Right ventricle myocardium superior (tissue), 1 donor: ENCODE data around the gene HAND1. TPM values are rescaled to one million over a fixed set of nuclear protein-coding genes. Genes with fewer than 3 reads are reported as not detected.

Experiments used
- ATAC-seq: fragments of 200-7000 bp; cut with Tn5 transposase; one replicate; pipeline ENCODE4 v1.9.1; 2020; ENCODE audit warnings: mild to moderate bottlenecking; ENCODE audit not compliant: poor library complexity
- DNase-seq: peaks from one replicate; pipeline ENCODE4 v3.0.0-alpha.2; 2020
- intact Hi-C: fragments of 100-400 bp; cut with DNase I; formaldehyde crosslinking; loops from one replicate; pipeline ENCODE4 v1.11.2; 2022
- total RNA-seq: library from RNA; stranded (reverse); fragmentation: NEBNext Ultra II Directional; extraction: Animal tissue kit (Norgen Biotek cat#: 25700); gene quantifications from one replicate; pipeline ENCODE4 v1.2.1, GENCODE V29; 2021
- donor health status: DM: no; HTN: yes; CAD: no; lungs with severe emphysema.

The HAND1 gene
- total RNA-seq, 1 donor from 2014 or later: 23.4 TPM

- intact Hi-C loops: no loop called here
- ATAC-seq: no peak
- DNase-seq: no peak
Measured at GRCh38 chr5:154509784-154510555, 31.9 kb upstream of the HAND1 start.

GRCh38 chr5:154508114-154508513 is 30.1 kb upstream of the HAND1 start:
- intact Hi-C loops: no loop called here
- DNase-seq: no peak
- ATAC-seq: no peak

GRCh38 chr5:154506716-154507080 is 28.7 kb upstream of the HAND1 start:
- intact Hi-C loops: no loop called here
- no peak for DNase-seq
- ATAC-seq: no peak

GRCh38 chr5:154506049-154506715 is 28.2 kb upstream of the HAND1 start:
- ATAC-seq: no peak
- intact Hi-C loops: no loop called here
- no peak for DNase-seq

- intact Hi-C loops: no loop called here
- ATAC-seq: no peak
- no peak for DNase-seq
Measured at GRCh38 chr5:154505567-154505966, 27.5 kb upstream of the HAND1 start.

- intact Hi-C loops: no loop called here
- ATAC-seq (no peak), DNase-seq (no peak)
Measured at GRCh38 chr5:154503698-154504039, 25.6 kb upstream of the HAND1 start.

GRCh38 chr5:154502180-154502579 is 24.2 kb upstream of the HAND1 start:
- intact Hi-C loops: no loop called here
- ATAC-seq (no peak), DNase-seq (no peak)

GRCh38 chr5:154501566-154501965 is 23.5 kb upstream of the HAND1 start:
- DNase-seq: no peak
- intact Hi-C loops: no loop called here
- no peak for ATAC-seq

GRCh38 chr5:154498994-154499393 is 21.0 kb upstream of the HAND1 start:
- intact Hi-C loops: no loop called here
- ATAC-seq: no peak

GRCh38 chr5:154498591-154498990 is 20.6 kb upstream of the HAND1 start:
- ATAC-seq: no peak
- DNase-seq: no peak

More at GRCh38 chr5:154498994-154499393, 21.0 kb upstream of the HAND1 start:
- no peak for DNase-seq

GRCh38 chr5:154494036-154494435 is 16.0 kb upstream of the HAND1 start:
- intact Hi-C loops: no loop called here
- no peak for ATAC-seq
- no peak for DNase-seq

More at GRCh38 chr5:154498591-154498990, 20.6 kb upstream of the HAND1 start:
- intact Hi-C loops: no loop called here

GRCh38 chr5:154493274-154493673 is 15.2 kb upstream of the HAND1 start:
- DNase-seq (no peak), ATAC-seq (no peak)
- intact Hi-C loops: no loop called here

- ATAC-seq (no peak), DNase-seq (no peak)
- intact Hi-C loops: no loop called here
Measured at GRCh38 chr5:154491941-154492340, 13.9 kb upstream of the HAND1 start.

- no peak for DNase-seq
- ATAC-seq: no peak
- intact Hi-C loops: no loop called here
Measured at GRCh38 chr5:154487541-154487940, 9.5 kb upstream of the HAND1 start.

GRCh38 chr5:154486427-154486866 is 8.4 kb upstream of the HAND1 start:
- intact Hi-C loops: no loop called here
- ATAC-seq (no peak), DNase-seq (no peak)

GRCh38 chr5:154485850-154486426 is 7.9 kb upstream of the HAND1 start:
- ATAC-seq (no peak), DNase-seq (no peak)
- intact Hi-C loops: no loop called here

- no peak for DNase-seq
- intact Hi-C loops: no loop called here
- no peak for ATAC-seq
Measured at GRCh38 chr5:154485096-154485491, 7.1 kb upstream of the HAND1 start.

- DNase-seq (no peak), ATAC-seq (no peak)
- intact Hi-C loops: no loop called here
Measured at GRCh38 chr5:154484393-154485095, 6.5 kb upstream of the HAND1 start.

GRCh38 chr5:154483654-154484392 is 5.8 kb upstream of the HAND1 start:
- DNase-seq (no peak), ATAC-seq (no peak)
- intact Hi-C loops: no loop called here
